Gastrocnemius medialis (tissue), 4 donors: ENCODE data around the gene DNAJC18. TPM values are rescaled to one million over a fixed set of nuclear protein-coding genes. Genes with fewer than 3 reads are reported as not detected.
"Not testable (repeated sequence)": the region's sequence is repeated elsewhere in the genome, so short reads cannot be mapped to it uniquely, and the experiment has no call there.

Source experiments
- ATAC-seq, 2 donors: fragments of 150-250 bp; one replicate each; pipeline ENCODE4 v1.9.1; 2016
- DNase-seq, 2 donors: peaks; one replicate each; pipeline ENCODE4 v3.0.0-alpha.2; 2019
- H3K27ac ChIP-seq, 4 donors: fragments of 200-600 bp; sonication (generic); 1 replicate in 1 of 4; 2 replicates in 3 of 4; pipeline ENCODE4 v1.5.1; 2016 to 2018; ENCODE audit warnings: mild to moderate bottlenecking in 2 of 4, moderate library complexity in 1 of 4
- H3K27me3 ChIP-seq, 3 donors: fragments of 200-600 bp; sonication (generic) in 2 of 3; 1 replicate in 1 of 3; 2 replicates in 2 of 3; pipeline versions ENCODE4 v1.5.1 to v1.6.0; 2016 to 2019; ENCODE audit warnings: mild to moderate bottlenecking in 1 of 3, moderate library complexity in 1 of 3
- H3K36me3 ChIP-seq, 2 donors: fragments of 200-600 bp; sonication (generic) in 1 of 2; one replicate each; pipeline ENCODE4 v1.5.1; 2017 to 2018
- H3K4me1 ChIP-seq, 2 donors: fragments of 200-600 bp; sonication (generic) in 1 of 2; one replicate each; pipeline ENCODE4 v1.5.1; 2016 to 2017; ENCODE audit warnings: mild to moderate bottlenecking in 2 of 2
- H3K4me3 ChIP-seq, 4 donors: fragments of 200-600 bp; sonication (generic) in 3 of 4; 1 replicate in 1 of 4; 2 replicates in 3 of 4; pipeline ENCODE4 v1.5.1; 2016 to 2019; ENCODE audit warnings: mild to moderate bottlenecking in 2 of 4
- H3K9me3 ChIP-seq, 3 donors: fragments of 200-600 bp; sonication (generic) in 2 of 3; 1 replicate in 1 of 3; 2 replicates in 2 of 3; pipeline ENCODE4 v1.5.1; 2016 to 2019
- POLR2A ChIP-seq, 2 donors: fragments of 450-650 bp; IDR thresholded peaks; one replicate each; pipeline ENCODE4 v1.6.1; 2017; ENCODE audit warnings: antibody characterized with exemption in 2 of 2, mild to moderate bottlenecking in 2 of 2, moderate library complexity in 2 of 2
- in situ Hi-C, 4 donors: fragments of 200-750 bp; cut with MboI; loops; one replicate each; pipeline versions ENCODE4 v1.15.0 to v1.8.0; 2017; ENCODE audit warnings: low sequenced_read_pairs in 4 of 4
- intact Hi-C: fragments of 100-400 bp; cut with DNase I; formaldehyde crosslinking; loops from one replicate; pipeline ENCODE4 v1.15.1; 2023; ENCODE audit warnings: low total_unique reads
- total RNA-seq, 4 donors: library from RNA; depleted of rRNA; stranded (reverse); fragments of >200 nt; gene quantifications; one replicate each; pipeline versions ENCODE4 v1.1.0 to v1.2.3, GENCODE V29; 2016
- TF ChIP-seq, protein P1 (sequence below), 5 experiments: fragments of 450-650 bp in 3 of 5; fragments of 200-600 bp in 2 of 5; sonication (generic) in 2 of 5; IDR thresholded peaks in 4 of 5; conservative IDR thresholded peaks in 1 of 5; 1 replicate in 4 of 5; 2 replicates in 1 of 5; pipeline ENCODE4 v1.5.1; 2016 to 2019; ENCODE audit warnings: antibody characterized with exemption in 5 of 5, mild to moderate bottlenecking in 3 of 5, moderate library complexity in 3 of 5

DNAJC18 gene
- 10 to 100 TPM in 3 of 4 donors, 1 to 10 TPM in 1; 5.1 to 21.7 (median 13.3) TPM for total RNA-seq

GRCh38 chr5:139439013-139439903, at the start of gene DNAJC18:
Gene DNAJC18 (minus strand): TSS chr5:139439525. CDS start chr5:139439445, 80 bp downstream.
- intact Hi-C loops = loop anchor here (5.0 kb wide), 2 partner anchors 78 to 123 kb away; partner anchors contain the start of gene UBE2D2

DNA sequence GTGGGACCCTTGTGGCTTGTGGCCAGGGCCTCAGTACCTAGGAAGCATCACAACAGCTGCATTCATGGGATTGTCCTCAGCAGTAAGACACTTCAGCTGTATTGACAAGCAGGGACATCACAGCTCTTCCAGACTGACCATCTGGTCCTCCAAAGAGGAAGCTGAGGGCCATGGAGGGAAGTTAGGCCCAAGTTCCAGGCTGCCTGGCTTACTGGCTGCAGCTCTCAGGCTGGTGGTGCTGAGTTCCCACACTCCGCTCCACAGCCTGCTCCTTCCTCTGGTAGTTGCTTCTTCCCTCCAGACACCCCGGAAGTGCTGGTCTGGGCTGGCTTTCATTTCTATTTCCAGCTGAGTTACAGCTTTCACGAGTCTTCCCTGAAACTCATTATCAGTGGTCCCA, 48.9 kb upstream of the DNAJC18 start:
- H3K27me3 ChIP-seq = no peaks in the 10 kb centered on the region
- peak; percentile 35 to 52 for DNase-seq
- H3K4me1 ChIP-seq = peaks cover 2 to 15% of the 10 kb centered on the region in 2 donors
- no peak overlapping the region for H3K4me3 ChIP-seq
- H3K27ac ChIP-seq = peak overlapping the region in 2 of 4 donors; percentile 13 to 47
- intact Hi-C loops = no loop called here
- no peak for ATAC-seq
- H3K36me3 ChIP-seq = no peaks in the 10 kb centered on the region
- no peaks in the 10 kb centered on the region for H3K9me3 ChIP-seq
- in situ Hi-C loops = no loop called here
- TF ChIP-seq POLR2A (IDR thresholded peaks at IDR 0.05) = no peak
- TF ChIP-seq, protein P1, sequence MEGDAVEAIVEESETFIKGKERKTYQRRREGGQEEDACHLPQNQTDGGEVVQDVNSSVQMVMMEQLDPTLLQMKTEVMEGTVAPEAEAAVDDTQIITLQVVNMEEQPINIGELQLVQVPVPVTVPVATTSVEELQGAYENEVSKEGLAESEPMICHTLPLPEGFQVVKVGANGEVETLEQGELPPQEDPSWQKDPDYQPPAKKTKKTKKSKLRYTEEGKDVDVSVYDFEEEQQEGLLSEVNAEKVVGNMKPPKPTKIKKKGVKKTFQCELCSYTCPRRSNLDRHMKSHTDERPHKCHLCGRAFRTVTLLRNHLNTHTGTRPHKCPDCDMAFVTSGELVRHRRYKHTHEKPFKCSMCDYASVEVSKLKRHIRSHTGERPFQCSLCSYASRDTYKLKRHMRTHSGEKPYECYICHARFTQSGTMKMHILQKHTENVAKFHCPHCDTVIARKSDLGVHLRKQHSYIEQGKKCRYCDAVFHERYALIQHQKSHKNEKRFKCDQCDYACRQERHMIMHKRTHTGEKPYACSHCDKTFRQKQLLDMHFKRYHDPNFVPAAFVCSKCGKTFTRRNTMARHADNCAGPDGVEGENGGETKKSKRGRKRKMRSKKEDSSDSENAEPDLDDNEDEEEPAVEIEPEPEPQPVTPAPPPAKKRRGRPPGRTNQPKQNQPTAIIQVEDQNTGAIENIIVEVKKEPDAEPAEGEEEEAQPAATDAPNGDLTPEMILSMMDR (IDR thresholded peaks at IDR 0.05 in 4 of 5, conservative IDR thresholded peaks at IDR 0.05 in 1 of 5) = no peak

More at GRCh38 chr5:139439013-139439903, at the start of gene DNAJC18:
- ATAC-seq (peak; percentile 98), DNase-seq (peak; percentile 94)
- no peaks in the 10 kb centered on the region for H3K9me3 ChIP-seq
- peaks cover 5 to 16% of the 10 kb centered on the region in 2 donors for H3K4me1 ChIP-seq
- peak within 1 kb of the TSS; percentile 98 to 100 (median 99) for H3K27ac ChIP-seq
- no peaks in the 10 kb centered on the region for H3K27me3 ChIP-seq
- H3K4me3 ChIP-seq = peak within 1 kb of the TSS; percentile 90 to 97 (median 94)
- peaks cover 0 to 9% of the 10 kb centered on the region in 2 donors for H3K36me3 ChIP-seq
- TF ChIP-seq, protein P1 (IDR thresholded peaks at IDR 0.05 in 4 of 5, conservative IDR thresholded peaks at IDR 0.05 in 1 of 5) = no peak
- TF ChIP-seq POLR2A (IDR thresholded peaks at IDR 0.05) = peak; percentile 41 to 51
- in situ Hi-C loops = no loop called here

DNA sequence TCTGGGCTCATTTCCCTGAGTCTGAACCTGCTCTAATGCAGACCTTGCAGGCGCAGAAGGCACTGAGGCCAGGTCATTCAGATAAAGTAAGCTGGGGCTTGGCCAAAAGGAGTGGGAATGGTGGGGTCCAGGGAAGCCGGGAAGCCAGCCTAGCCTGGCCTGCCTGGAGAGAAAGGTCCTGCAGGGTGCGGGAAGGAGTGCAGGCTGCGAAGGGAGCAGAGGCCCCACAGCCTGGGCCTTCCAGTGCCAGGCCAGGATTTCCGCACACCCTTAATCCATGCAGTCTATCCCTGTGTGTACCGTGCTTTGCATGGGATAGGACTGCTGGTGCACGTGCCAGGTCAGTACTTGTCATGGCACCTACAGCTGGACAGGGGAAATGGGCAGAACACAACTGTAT, 46.9 kb upstream of the DNAJC18 start:
- no peaks in the 10 kb centered on the region for H3K27me3 ChIP-seq
- no peaks in the 10 kb centered on the region for H3K9me3 ChIP-seq
- in situ Hi-C loops = no loop called here
- H3K4me3 ChIP-seq = no peak overlapping the region
- no peak for ATAC-seq
- peaks cover 9% of the 10 kb centered on the region in 2 donors for H3K4me1 ChIP-seq
- TF ChIP-seq, protein P1 (IDR thresholded peaks at IDR 0.05 in 4 of 5, conservative IDR thresholded peaks at IDR 0.05 in 1 of 5) = no peak
- no peak for TF ChIP-seq POLR2A (IDR thresholded peaks at IDR 0.05)
- H3K27ac ChIP-seq = no peak overlapping the region
- H3K36me3 ChIP-seq = no peaks in the 10 kb centered on the region
- intact Hi-C loops = no loop called here
- no peak for DNase-seq

DNA sequence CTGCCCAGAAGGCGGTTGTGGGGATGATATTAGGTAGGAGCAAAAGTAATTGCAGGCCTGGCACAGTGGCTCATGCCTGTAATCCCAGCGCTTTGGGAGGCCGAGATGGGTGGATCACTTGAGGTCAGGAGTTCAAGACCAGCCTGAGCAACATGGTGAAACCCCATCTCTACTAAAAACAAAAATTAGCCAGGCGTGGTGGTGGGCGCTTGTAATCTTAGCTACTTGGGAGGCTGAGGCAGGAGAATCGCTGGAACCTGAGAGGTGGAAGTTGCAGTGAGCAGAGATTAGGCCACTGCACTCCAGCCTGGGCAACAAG, 43.5 kb upstream of the DNAJC18 start:
- H3K36me3 ChIP-seq, H3K9me3 ChIP-seq, in situ Hi-C loops, DNase-seq, ATAC-seq, intact Hi-C loops, H3K27me3 ChIP-seq: not testable (repeated sequence)
- peaks cover 9 to 13% of the 10 kb centered on the region in 2 donors for H3K4me1 ChIP-seq
- H3K4me3 ChIP-seq = peak overlapping the region in 2 of 4 donors; percentile 50 to 51
- H3K27ac ChIP-seq = peak overlapping the region; percentile 63 to 80 (median 75)
